AG10803 (cell line): ENCODE measurements around the gene ZNF143.
A peak's percentile ranks its signal among the peaks of the same experiment; 100 is the strongest.

Experiments used
- DNase-seq: peaks from one replicate; pipeline ENCODE4 v3.0.0; 2010; ENCODE audit warnings: low read depth
- H3K4me3 ChIP-seq: 2 replicates; pipeline ENCODE4 v1.5.1; 2011; ENCODE audit warnings: mild to moderate bottlenecking, low read length, control low read depth
- CTCF ChIP-seq: conservative IDR thresholded peaks from 2 replicates; pipeline ENCODE4 v1.5.1; 2011; ENCODE audit warnings: mild to moderate bottlenecking, low read length, control low read depth, inconsistent platforms

ZNF143 gene

DNA sequence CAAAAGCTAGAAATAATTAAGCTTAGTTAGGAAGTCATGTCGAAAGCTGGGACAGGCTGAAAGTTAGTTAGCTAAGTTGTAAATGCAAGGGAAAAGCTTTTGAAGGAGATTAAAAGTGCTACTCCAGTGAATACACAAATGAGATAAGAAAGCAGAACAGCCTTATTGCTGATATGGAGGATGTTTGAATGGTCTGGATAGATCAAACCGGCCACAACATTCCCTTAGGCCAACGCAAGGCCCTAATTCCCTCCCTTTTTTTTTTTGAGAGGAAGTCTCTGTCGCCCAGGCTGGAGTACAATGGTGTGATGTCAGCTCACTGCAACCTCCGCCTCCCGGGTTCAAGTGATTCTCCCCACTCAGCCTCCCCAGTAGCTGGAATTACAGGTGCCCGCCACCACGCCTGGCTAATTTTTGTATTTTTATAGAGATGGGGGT, 89.4 kb downstream of the ZNF143 start:
- TF ChIP-seq CTCF = no peak
- DNase-seq = no peak
- no peak overlapping the region for H3K4me3 ChIP-seq

DNA sequence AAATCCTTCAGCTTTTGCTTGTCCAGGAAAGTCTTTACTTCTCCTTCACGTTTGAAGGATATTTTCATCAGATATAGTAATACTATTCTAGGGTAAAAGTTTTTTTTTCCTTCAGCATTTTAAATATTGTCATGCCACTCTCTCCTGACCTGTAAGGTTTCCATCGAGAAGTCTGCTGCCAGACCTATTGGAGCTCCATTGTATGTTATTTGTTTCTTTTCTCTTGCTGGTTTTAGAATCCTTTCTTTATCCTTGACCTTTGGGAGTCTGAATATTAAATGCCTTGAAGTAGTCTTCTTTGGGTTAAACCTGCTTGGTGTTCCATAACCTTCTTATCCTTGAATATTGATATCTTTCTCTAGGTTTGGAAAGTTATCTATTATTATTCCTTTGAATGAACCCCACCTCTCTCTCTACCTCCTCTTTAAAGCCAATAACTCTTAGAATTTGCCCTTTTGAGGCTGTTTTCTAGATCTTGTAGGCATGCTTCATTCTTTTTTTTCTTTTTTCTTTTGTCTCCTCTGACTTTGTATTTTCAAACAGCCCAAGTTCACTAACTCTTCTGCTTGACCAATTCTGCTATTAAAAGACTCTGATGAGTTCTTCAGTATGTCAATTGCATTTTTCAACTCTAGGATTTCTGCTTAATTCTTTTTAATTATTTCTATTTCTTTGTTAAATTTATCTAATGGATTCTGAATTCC, 100.6 kb downstream of the ZNF143 start:
- TF ChIP-seq CTCF = no peak
- no peak for DNase-seq
- H3K4me3 ChIP-seq = no peak overlapping the region

DNA sequence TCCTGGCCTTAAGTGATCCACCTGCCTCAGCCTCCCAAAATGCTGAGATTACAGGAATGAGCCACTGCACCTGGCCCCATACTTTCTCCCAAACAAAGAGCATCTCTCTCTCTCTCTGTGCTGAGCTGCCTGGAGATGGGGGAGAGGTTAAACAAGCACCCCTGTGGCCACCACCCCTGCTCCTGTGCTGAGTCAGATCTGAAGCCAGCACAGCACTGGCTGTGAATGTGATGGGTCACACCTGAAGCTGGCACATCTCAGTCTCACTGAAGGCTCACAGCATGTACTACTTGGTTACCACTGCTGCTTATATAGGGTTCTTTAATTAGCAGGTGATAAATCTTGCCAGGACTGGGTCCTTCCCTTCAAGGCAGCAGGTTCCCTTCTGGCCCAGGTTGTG, 101.9 kb downstream of the ZNF143 start:
- TF ChIP-seq CTCF = no peak
- no peak for DNase-seq
- no peak overlapping the region for H3K4me3 ChIP-seq

DNA sequence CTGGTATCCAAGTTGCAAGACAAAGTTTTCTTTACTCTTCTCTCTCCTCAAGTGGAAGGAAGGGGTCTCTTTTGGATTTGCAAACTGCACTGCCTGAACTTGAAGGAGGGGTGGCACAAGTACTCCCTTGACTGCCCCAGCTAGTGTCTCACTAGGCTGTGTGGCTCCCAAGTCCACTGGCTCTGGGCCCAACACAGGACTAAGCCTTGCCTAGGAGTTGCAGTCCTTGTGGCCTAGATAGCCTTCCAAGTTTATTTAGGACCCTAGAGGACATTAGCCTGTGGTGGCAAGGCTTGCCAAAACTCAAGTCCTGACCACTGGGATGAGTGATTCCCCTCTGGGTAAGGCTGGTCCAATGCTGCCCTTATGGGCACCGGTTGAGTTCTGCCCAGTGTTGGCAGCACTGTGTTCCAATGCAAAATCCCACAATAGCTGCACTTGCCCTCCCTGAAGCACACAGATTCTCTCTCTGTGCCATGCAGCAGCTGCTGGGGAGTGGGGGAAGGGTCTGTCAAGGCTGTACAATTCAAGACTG, 102.5 kb downstream of the ZNF143 start:
- H3K4me3 ChIP-seq = no peak overlapping the region
- no peak for TF ChIP-seq CTCF
- DNase-seq = no peak

- no peak overlapping the region; the same call in 1 of the 2 replicates for H3K4me3 ChIP-seq
- DNase-seq = peak; percentile 100
- no peak for TF ChIP-seq CTCF
These were observed 105.2 kb downstream of the ZNF143 start for GRCh38 chr11:9565822-9566560.

- no peak overlapping the region for H3K4me3 ChIP-seq
- TF ChIP-seq CTCF = no peak
- peak; percentile 58 for DNase-seq
These were observed 105.8 kb downstream of the ZNF143 start for GRCh38 chr11:9566561-9567063.
